ENCODE measurements around the gene MBD5. TPM values are rescaled to one million over a fixed set of nuclear protein-coding genes. Genes with fewer than 3 reads are reported as not detected.

The MBD5 gene
- total RNA-seq, 1 donor from 2014 or later, result 100 TPM

GRCh38 chr2:148020111-148021058, 506 bp upstream of the MBD5 start, which contains the start of gene ORC4:
Gene ORC4 (minus strand): TSS chr2:148020737. CDS start chr2:147975958, 44,779 bp downstream.
- H3K27ac Mint-ChIP-seq, result peak within 1 kb of the TSS; percentile 99
- peak; percentile 91 to 98 for DNase-seq (ENCODE audit: low spot score in 2 of 2, unreplicated experiment in 2 of 2)
- TF ChIP-seq CTCF (IDR thresholded peaks at IDR 0.05; ENCODE audit: unreplicated experiment), result no peak
- H3K4me1 Mint-ChIP-seq, result peaks cover 47% of the 10 kb centered on the region
- H3K36me3 Mint-ChIP-seq, result no peaks in the 10 kb centered on the region
- no peaks in the 10 kb centered on the region for H3K9me3 Mint-ChIP-seq
- peak within 1 kb of the TSS; percentile 99 for H3K4me3 Mint-ChIP-seq
- H3K27me3 Mint-ChIP-seq (ENCODE audit: low read depth), result no peaks in the 10 kb centered on the region

- no peak for DNase-seq (ENCODE audit: low spot score in 2 of 2, unreplicated experiment in 2 of 2)
- H3K27me3 Mint-ChIP-seq (ENCODE audit: low read depth), result no peaks in the 10 kb centered on the region
- peak overlapping the region; percentile 99 for H3K4me3 Mint-ChIP-seq
- no peak for TF ChIP-seq CTCF (IDR thresholded peaks at IDR 0.05; ENCODE audit: unreplicated experiment)
- H3K9me3 Mint-ChIP-seq, result no peaks in the 10 kb centered on the region
- peaks cover 44% of the 10 kb centered on the region for H3K4me1 Mint-ChIP-seq
- peak overlapping the region; percentile 99 for H3K27ac Mint-ChIP-seq
- H3K36me3 Mint-ChIP-seq, result no peaks in the 10 kb centered on the region
Measured at GRCh38 chr2:148021886-148022285, 995 bp downstream of the MBD5 start.

- Mint-ChIP-seq H3K27ac (peak overlapping the region; percentile 99), H3K9me3 (no peaks in the 10 kb centered on the region), H3K27me3 (ENCODE audit: low read depth) (no peaks in the 10 kb centered on the region), H3K4me1 (peaks cover 43% of the 10 kb centered on the region), H3K36me3 (no peaks in the 10 kb centered on the region), H3K4me3 (peak overlapping the region; percentile 99)
- TF ChIP-seq CTCF (IDR thresholded peaks at IDR 0.05; ENCODE audit: unreplicated experiment), result no peak
- DNase-seq (ENCODE audit: low spot score in 2 of 2, unreplicated experiment in 2 of 2), result no peak
Measured at GRCh38 chr2:148022351-148022750, 1.5 kb downstream of the MBD5 start.

GRCh38 chr2:148022882-148023281, 2.0 kb downstream of the MBD5 start:
- no peaks in the 10 kb centered on the region for H3K27me3 Mint-ChIP-seq (ENCODE audit: low read depth)
- peak overlapping the region; percentile 25 for H3K27ac Mint-ChIP-seq
- no peak for DNase-seq (ENCODE audit: low spot score in 2 of 2, unreplicated experiment in 2 of 2)
- peak overlapping the region; percentile 99 for H3K4me3 Mint-ChIP-seq
- no peaks in the 10 kb centered on the region for H3K9me3 Mint-ChIP-seq
- H3K4me1 Mint-ChIP-seq, result peaks cover 41% of the 10 kb centered on the region
- no peak for TF ChIP-seq CTCF (IDR thresholded peaks at IDR 0.05; ENCODE audit: unreplicated experiment)
- H3K36me3 Mint-ChIP-seq, result no peaks in the 10 kb centered on the region

- no peaks in the 10 kb centered on the region for H3K36me3 Mint-ChIP-seq
- TF ChIP-seq CTCF (IDR thresholded peaks at IDR 0.05; ENCODE audit: unreplicated experiment), result no peak
- DNase-seq (ENCODE audit: low spot score in 2 of 2, unreplicated experiment in 2 of 2), result no peak
- no peaks in the 10 kb centered on the region for H3K27me3 Mint-ChIP-seq (ENCODE audit: low read depth)
- peaks cover 32% of the 10 kb centered on the region for H3K4me1 Mint-ChIP-seq
- no peaks in the 10 kb centered on the region for H3K9me3 Mint-ChIP-seq
- peak overlapping the region; percentile 14 for H3K4me3 Mint-ChIP-seq
- H3K27ac Mint-ChIP-seq, result no peak overlapping the region
Measured at GRCh38 chr2:148023861-148024260, 3.0 kb downstream of the MBD5 start.
